Measurements from ENCODE around the gene LRTM2.

- TF ChIP-seq CTCF (conservative IDR thresholded peaks at IDR 0.05; ENCODE audit: low read depth, low read length) (no peak), EZH2phosphoT487 (IDR thresholded peaks at IDR 0.05; ENCODE audit: borderline replicate concordance, low read length) (no peak), EZH2 (IDR thresholded peaks at IDR 0.05; ENCODE audit: low read length, unreplicated experiment) (no peak)
These were observed 51.6 kb downstream of the LRTM2 start for GRCh38 chr12:1872001-1872400.

Data from PC-3 (cell line).